ENCODE results near the gene VDAC2.

DNA sequence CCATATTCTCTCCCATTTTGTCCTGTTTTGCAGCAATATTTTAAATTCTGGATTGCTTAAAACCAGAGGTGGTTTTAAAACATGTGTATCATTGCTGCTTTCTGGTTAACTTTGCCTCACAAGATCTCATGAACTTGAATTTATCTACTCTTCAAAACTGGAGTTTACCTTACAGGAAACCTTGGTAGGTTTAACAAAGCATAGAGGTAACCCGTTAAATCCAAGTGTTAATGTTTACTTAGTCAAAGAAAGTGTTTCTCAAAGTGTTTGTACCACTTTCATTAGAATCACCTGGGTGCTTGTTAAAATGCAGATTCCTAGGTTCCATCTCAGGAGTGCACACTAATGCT is 44.0 kb upstream of the VDAC2 start:
- TF ChIP-seq CTCF (IDR thresholded peaks at IDR 0.05) (no peak), POLR2A (IDR thresholded peaks at IDR 0.05) (no peak)

Data from Peyer's patch (tissue), 4 donors.